Erythroblast (primary cell): Measurements from ENCODE around the gene PIR.

Source experiments
- GATA1 ChIP-seq: IDR thresholded peaks from 2 replicates; pipeline ENCODE4 v1.6.1; 2011; ENCODE audit warnings: low read depth, mild to moderate bottlenecking, control low read depth, low read length, moderate library complexity
- POLR2A ChIP-seq: IDR thresholded peaks from 2 replicates; pipeline ENCODE4 v1.6.1; 2011; ENCODE audit warnings: mild to moderate bottlenecking, low read length

DNA sequence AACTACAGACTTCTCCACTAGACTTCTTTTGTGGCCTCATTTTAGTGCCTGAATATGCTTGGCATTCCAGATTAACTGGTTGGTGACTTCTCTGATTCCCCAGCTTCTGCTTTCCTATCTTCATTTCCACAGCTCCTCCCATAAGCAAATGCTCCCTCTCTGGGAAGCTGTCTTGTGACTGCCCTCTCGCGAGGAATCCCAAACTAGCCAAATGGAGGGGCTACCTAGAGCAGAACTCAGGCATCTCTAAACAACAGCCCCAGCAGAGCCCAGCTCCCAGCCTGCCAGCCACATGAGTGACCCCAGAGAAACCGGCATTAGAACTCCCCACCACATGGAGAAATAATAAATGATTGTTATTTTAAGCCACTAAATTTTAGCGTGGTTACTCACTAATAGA is 101.3 kb downstream of the PIR start:
- TF ChIP-seq POLR2A (no peak), GATA1 (no peak)
